GM19467 (cell line): ENCODE results near the gene NDC80.
"Not testable (repeated sequence)": the region's sequence is repeated elsewhere in the genome, so short reads cannot be mapped to it uniquely, and the experiment has no call there.

ENCODE experiments used
- ATAC-seq: cut with Tn5 transposase; IDR thresholded peaks from one replicate; pipeline ENCODE4 v1.9.1; 2021; ENCODE audit warnings: mild to moderate bottlenecking, moderate library complexity; ENCODE audit not compliant: unreplicated experiment

Gene NDC80

DNA sequence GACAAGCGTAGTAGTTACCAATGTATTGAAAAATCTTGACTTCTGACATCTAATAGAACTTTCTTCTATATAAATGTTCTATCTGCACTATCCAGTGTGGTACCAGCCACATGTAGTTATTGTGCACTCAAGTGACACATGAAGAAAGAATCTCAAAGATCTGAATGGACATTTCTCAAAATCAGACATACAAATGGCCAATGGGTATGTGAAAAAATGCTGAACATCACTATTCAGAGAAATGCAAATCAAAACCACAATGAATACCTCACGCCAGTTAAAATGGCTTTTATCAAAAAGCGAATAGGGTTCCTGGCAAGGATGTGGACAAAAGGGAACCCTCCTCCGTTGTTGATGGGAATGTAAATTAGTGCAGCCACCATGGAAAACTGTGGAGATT is 46.7 kb downstream of the NDC80 start:
- no peak for ATAC-seq

GRCh38 chr18:2625217-2625616 is 53.9 kb downstream of the NDC80 start:
- ATAC-seq: no peak

DNA sequence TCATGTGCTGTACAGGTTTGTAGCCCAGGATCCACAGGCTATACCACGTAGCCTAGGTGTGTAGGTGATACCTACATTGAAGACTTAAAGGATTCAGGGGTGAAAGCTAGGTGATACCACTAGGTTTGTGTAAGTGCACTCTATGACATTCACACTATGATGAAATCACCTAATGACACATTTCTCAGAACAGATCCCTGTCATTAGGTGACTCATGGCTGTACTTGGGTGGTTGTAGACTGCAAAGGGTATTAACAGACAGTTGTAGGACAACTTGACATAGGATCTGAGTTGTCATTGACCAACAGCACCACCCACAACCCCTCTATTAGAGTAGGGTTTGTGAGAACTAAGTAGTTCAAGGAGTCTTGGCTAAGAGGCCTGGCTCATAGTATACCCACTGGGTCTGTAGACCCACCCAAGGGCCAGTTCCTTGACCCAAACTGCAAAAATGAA is 56.5 kb downstream of the NDC80 start:
- no peak for ATAC-seq

DNA sequence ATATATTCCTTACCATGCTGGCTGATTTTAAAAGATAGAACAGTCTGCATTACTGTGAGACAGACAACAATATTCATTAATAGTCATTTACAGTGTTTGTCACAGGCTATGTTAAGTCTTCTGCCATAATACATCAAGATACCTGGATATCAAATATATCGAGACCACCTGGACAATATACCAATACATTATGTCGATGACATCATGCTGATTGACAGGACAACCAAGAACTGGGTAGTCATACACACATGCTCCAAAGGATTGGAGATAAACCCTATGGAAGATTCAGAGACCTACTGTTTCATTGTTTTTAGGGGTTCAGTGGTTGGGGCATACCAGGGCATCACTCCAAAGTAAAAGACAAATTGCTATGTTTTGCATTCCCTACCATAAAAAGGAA is 57.6 kb downstream of the NDC80 start:
- no peak for ATAC-seq

DNA sequence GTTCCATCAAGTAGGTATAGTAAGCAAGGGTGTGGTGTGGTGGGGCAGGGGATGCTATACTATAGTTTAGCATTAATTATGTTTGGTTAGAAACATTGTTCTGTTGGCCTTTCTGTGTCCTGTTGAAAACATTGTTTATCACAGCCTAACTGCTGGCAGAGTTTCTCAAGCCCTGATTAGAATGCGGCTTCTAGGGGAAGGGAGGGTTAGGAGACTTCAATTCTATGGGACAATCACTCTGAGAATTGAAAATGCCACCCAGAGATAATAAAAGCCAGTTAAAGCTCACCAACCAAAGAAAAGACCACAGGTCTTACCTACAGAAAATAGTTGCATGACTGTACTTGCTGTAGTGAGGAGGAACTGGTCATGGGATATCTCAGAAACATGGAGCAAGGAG is 64.2 kb downstream of the NDC80 start:
- ATAC-seq: no peak

GRCh38 chr18:2636126-2636631 is 64.8 kb downstream of the NDC80 start:
- ATAC-seq: no peak

GRCh38 chr18:2641638-2642037 is 70.3 kb downstream of the NDC80 start:
- ATAC-seq: peak; percentile 73

DNA sequence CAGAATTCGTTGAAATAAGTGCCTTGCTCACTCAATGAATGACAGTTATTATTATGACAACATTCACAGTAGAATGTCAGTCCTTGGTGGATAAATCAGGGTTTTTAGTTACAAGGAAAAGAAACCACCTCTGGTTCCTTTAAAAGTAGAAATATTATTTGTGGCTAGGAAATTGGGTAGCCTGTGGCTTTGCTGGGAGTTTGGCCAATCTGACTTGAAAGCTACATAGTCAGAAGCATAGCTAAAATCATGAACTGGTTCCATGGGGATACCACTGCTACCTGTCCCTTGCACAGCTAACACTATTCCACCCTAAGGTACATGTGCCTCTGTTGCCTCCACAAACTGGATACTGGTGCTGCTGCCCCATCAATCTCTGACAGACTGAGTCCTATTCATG is 71.4 kb downstream of the NDC80 start:
- ATAC-seq: no peak

- no peak for ATAC-seq
Measured at GRCh38 chr18:2644535-2644934, 73.2 kb downstream of the NDC80 start.

DNA sequence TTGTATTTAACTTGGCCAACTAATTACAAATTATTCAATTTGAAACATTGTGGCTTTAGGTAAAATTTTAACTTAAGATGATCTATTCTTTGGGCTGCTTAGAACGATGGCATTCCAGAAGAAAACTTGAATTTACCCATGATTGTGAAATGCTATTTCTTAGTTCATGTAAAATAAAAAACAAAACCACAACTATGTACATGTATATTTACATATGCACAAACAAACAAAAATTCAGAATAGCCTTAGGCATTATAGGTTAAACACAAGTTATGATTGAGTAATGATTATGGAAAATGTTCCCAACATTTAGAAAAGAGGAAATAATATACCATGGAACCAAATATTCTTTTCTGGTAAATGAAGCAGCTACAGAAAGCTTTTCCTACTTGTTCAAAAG is 80.6 kb downstream of the NDC80 start:
- no peak for ATAC-seq

DNA sequence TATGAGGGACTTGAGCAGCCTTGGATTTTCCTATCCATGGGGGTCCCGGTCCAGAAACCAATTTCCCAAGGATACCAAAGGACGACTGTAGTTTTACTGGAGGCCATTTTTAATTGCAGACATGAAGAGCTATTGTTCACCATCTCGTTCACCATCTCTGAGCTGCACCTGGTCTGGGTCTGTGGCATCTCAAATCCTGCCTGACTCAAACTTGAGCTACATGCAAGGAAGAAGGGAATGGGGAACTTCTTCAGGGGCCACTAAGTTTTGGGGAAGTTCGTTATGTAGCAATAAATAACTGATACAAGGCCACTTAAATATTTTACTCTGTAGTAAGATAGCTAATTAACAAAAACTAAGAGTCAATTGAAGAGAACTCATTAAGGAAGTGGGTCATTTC is 82.1 kb downstream of the NDC80 start:
- ATAC-seq: no peak

DNA sequence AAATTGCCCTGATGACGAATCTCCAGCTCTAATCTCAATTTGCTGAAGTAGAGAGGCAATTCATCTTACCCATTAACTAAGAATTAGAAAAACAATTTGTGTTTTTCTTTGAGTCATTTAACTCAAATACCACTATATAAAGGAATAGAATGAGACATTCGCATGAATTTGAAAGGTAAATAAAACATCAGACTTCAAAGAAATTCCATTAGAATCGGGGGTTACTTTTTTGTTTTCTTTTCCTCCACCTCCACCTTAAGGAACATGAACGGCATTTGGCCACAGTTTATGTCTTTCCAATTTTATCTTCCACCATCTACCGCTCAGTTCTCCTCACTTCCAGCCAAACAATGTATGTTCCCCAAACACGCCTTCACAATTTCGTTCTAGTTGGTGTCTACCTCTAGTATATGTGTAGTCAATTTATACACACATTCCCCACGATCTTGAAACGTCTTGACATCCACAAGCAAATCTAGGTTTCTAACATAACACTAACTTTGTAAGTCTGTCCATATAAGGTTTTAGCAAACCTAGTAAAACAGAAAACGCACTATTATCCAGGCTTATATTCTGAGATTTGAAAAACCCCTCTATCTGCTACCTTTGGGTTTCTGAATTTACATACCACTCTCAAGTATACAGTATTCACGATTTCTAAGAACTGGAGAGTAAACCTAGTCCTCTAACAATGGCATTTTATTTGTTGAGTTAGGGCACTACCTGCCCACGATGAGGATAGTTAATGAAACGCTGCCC is 83.0 kb downstream of the NDC80 start:
- no peak for ATAC-seq

DNA sequence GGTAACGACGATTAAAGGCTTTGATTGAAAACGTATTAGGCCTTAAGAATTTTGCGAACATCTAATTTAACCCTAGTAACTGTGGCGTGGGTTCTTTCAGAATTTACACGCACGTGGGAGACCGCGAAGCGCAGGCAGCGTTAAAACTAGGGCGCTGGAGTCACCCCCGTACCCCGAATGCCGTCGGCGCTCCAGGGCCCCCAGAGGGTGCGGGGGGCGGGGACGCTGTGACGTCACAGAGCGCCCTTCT is 83.5 kb downstream of the NDC80 start:
- ATAC-seq: peak; percentile 34

DNA sequence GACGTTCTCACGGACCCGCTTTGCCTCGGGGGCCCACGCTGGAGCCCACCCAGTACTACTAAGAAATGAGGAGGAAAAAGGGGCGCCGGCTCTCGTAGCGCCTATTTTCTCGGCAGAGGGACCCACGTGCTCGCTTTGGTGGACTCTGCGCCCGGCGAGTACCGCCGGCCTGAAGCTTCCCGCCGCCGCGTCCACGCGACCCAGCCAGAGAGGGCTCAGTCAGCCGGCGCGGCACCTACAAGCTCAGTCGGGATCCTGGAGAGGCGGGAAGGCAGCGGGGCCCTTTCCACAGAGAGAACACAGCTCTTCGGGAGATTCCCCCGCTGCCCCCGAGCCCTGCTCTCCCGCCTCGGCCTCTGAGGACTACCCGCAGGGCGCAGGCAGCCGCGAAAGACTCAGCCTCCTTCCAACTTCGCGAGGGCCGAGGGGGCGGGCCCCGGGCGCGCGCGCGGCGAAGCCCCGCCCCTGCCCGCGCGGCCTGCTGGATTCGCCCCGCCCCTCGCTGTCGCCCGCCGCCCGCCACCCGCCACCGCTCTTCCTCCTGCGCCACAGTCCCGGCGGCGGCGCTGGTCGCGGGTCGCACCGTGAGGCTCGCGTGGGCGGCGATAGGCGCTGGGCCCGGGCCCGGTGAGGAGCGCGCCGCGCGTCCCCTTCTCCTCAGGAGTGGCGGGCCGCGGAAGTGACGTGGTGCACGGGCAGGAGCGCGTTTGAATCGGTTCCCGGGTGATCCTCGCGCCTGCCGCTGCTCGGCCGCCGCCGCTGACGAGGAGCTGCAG is 84.0 kb downstream of the NDC80 start, which contains the start of gene SMCHD1:
SMCHD1 (plus strand) TSS at position 549 of the 776 bp plus-strand sequence. CDS start 350 bp downstream, outside the sequence.
- peak; percentile 62 for ATAC-seq

GRCh38 chr18:2655954-2656236 is 84.5 kb downstream of the NDC80 start:
- no peak for ATAC-seq

- peak; percentile 20 for ATAC-seq
Measured at GRCh38 chr18:2656237-2656980, 85.1 kb downstream of the NDC80 start.

DNA sequence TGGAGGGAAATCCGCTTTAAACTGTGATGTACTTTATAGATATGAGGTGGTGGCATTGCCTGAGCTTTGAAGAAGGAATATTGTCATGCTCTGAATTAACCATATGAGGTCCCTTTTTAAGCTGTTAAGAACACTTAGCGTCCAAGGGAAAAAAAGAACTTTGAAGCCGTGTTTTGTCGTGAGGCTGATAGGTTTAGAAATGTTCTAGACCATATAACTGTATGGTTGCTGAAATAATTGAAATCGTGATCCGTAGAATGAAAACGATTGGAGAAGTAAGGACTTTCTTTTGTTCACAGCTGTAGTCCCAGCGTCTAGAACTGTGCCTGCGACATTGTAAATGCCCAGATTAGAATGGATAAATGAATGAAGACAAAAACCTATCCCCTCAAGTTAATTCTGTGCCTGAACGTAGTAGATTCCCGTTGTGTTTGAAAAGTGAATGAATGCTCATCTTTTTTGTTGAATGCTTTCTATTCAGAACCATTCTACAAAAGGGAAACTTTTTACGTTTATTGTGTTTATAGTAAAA is 85.7 kb downstream of the NDC80 start:
- ATAC-seq: no peak

GRCh38 chr18:2657788-2658458 is 86.6 kb downstream of the NDC80 start:
- ATAC-seq: no peak

- ATAC-seq: not testable (repeated sequence)
Measured at GRCh38 chr18:2660849-2661248, 89.5 kb downstream of the NDC80 start.

GRCh38 chr18:2662288-2662687 is 90.9 kb downstream of the NDC80 start:
- ATAC-seq: not testable (repeated sequence)

GRCh38 chr18:2662990-2663389 is 91.6 kb downstream of the NDC80 start:
- ATAC-seq: peak; percentile 46
